HG03571 (cell line): ENCODE measurements around the gene LY6G5B.

Experiments
- ATAC-seq: cut with Tn5 transposase; IDR thresholded peaks from one replicate; pipeline ENCODE4 v1.9.1; 2021; ENCODE audit not compliant: unreplicated experiment

LY6G5B gene

DNA sequence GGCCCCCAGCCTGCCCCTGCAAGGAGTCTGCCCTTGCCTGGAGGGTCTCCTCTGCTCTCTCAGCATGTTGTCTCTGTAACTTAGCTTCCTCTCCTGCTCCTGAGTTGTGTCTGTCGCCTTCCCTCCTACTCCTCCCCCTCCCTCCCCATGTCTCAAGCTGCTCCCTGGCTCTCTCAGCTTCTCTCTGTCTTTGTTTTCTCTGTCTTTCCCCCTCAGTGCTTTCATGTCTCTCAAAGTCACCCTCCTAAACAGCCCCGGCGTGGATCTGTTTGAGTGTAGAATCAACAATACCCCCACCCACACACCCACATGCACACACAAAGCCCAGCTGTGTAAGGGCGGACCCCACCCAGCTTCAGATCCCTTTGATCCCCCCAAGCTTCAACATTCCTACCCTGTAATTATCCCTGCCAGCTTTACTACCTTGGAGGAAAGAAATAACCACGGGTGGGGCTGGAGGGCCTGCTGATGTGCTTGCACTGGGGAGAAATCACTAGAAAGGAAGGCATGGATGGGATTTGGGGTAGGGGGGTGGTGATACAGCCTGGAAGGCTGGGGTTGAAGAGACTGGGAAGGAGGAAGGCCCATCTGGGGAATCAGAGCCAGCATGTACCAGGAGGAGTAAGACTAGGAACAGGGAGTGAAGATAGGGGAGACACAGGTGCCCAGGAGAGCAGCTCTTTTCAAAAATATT is 44.4 kb downstream of the LY6G5B start:
- no peak for ATAC-seq

DNA sequence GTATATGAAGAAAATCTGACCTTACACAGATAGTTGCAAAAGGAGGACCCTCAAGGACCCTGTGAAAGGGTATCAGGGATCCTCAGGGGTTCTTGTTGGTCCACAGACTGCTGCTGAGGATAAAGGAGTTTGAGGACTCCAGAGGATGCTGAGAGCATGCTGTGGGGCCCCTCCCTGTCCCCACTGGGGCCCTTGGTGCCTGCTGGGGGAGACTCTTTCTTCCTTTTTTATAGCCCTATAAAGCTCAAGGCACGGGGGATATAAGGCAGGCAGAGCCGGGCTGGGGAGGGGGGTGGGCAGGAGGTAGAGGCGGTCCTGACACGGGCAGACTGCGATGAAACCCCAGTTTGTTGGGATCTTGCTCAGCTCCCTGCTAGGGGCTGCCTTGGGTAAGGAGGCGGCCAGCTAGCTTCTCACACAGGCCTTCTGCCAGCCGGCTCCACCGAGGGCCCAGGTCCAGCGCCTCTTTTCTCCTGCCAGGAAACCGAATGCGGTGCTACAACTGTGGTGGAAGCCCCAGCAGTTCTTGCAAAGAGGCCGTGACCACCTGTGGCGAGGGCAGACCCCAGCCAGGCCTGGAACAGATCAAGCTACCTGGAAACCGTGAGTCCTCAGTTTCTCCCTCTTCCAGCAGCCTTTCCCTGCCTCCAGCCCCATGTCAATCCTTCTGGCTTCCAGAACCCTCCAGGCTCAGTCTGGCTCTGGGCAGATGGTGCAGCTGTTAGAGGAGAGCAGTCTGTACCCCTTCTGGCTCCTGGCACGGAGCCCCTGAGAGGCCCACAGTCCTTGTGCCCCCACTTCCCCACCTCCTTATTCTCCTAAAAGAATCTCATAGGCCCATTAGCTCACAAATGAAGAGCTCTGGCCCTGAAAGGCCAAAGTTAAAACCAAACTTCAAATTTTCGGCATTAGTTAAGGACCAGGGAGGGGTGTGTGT is 45.5 kb downstream of the LY6G5B start, which contains the start of gene LY6G6D:
LY6G6D (plus strand) TSS at position 327 of the 937 bp plus-strand sequence; CDS start at position 335, 8 bp downstream.
- no peak for ATAC-seq

DNA sequence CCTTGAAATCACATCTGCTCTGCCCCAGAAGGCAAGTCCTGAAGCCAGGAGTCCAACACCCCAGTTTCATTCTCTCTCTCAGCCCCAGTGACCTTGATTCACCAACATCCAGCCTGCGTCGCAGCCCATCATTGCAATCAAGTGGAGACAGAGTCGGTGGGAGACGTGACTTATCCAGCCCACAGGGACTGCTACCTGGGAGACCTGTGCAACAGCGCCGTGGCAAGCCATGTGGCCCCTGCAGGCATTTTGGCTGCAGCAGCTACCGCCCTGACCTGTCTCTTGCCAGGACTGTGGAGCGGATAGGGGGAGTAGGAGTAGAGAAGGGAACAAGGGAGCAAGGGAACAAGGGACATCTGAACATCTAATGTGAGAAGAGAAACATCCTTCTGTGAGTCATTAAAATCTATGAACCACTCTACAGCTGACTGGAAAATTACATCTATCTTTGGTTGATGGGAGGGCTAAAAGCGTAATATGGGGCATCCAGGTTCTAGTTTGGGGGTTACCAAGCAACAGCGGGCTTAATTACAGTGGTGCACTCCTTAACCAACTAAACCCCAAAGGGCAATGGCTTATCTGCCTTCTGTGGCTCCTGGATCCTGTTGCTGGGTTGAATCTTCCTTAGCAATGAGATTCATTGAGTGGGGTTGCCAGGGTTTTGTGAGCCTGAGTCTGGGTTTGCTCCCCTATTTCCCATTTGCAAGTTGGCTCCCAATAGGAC is 47.9 kb downstream of the LY6G5B start:
- no peak for ATAC-seq

DNA sequence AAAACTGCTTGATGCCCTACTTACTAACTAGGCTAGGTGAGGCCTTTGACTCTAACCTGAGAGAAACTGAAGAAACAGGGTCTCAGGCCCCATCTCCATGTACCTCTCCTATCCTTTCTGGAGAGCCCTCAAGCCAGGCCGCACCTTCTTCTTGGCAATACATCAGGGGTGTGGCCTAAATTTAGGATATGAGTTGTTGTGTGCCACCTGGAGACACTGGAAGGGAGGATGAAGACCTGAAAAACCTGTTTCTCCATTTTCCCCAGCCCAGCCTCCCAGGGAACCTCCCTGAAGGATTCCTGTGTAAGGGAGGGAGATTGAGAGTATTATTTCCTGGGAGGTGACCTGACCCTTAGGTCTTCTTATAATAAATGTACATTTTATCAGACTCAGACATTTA is 48.5 kb downstream of the LY6G5B start:
- ATAC-seq, result no peak

DNA sequence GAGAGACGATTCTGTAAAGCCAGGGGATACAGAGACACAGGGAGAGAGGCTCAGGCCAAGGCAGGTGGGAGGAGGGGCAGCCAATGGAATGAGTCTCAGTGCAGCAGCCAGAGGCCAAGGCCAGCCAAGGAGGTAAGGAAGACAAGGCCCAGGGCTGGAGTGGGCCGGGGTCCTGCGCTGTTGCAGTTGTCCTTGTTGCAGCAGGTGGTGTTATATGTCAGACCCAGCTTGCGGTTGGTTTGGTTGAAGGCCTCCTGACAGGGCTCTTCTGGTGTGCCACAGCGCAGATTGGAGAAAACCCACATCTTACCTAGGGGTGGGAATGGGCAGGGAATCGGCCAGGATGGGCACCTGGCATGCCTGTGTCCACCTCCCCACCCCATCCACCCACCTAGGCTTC is 49.2 kb downstream of the LY6G5B start:
- ATAC-seq, result no peak

DNA sequence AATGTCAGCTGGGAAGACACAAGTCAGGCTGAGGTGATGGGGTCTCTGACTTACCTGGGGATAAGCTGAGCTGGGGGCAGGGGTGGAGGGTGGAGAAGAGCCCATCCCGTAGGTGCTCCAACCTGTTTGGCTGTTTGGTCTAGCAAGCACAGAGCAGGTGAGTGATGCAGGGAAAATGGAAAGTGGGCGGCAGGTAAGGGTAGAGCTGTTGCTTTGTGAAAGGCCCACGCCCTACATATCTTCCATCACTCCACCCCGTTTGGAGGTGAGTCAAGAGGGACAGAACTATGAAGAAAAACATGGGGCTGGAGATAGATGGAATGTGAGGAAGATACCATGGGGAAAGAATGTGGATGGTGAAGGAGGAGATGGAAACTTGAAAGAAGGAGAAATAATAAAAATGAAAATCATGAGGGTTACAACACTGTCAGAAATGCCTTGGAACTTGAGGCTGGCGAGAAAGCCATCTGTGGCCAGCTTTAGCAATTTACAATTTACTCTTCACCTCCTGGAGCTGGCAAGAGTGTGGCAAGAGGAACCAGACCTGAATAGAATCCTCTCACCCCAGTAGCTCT is 50.5 kb downstream of the LY6G5B start:
- no peak for ATAC-seq

DNA sequence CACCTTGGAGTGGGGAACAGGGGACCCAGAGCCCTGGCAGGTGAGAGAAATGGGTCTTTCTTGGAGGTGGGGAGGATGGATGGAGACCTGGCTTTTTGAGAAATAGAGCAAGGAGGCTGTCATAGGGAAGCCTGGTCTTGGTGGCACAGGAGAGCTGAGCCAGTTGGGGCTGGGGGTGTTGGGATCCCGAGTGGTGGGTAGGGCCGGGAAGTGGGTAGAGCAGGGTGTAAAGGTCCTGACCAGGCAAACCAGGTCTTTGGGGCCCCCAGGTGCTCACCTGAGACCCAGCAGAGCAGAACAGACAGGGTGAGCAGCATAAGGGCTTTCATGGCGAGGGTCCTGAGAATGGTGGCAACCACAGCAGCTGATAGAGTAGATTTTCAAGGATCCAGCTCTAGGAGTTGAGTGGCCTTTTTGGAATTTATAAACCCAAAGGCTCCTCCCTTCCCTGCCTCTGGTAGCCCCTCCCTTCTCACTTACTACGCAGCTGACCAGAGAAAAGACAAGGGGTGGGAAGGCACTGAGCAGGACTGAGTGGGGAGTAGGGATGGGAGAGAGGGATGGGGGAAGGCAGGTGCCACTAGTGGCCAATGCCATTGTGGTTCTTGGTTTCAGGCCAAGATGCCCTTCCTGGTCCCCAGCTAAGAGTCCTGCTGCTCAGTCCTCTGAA is 51.7 kb downstream of the LY6G5B start, which contains the start of gene LY6G6C:
LY6G6C (minus strand) TSS at position 396 of the 670 bp plus-strand sequence; CDS start at position 329, 67 bp downstream.
- ATAC-seq, result no peak

DNA sequence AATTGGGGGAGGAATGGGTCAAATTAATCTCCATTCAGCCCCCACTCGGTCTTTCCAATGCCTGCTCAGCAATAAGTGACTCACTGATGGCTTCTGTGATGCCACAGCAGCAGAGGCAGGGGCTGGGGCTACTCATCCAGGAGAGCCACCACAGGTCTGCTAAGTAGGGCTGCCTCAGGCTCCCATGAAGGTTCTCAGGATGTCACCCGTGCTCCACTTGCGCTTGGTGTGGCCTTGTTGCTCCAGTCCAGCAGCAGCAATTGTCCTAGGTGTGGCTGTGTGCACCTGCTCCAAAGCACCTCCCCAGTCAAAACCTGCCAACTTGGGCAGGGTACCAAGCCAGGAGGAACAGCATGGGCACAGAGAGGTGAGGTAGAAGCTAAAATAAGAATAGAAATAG is 52.4 kb downstream of the LY6G5B start:
- ATAC-seq, result no peak
